DOHH2 (cell line): ENCODE results near the gene CMSS1.

Experiments used
- EZH2phosphoT487 ChIP-seq: fragments of 200-600 bp; sonication (generic); IDR thresholded peaks from 2 replicates; pipeline ENCODE4 v1.6.1; 2017; ENCODE audit warnings: borderline replicate concordance, mild to moderate bottlenecking, antibody characterized with exemption, low read length, moderate library complexity, mixed read lengths
- TF ChIP-seq, protein P1 (sequence below): fragments of 200-600 bp; sonication (generic); IDR thresholded peaks from one replicate; pipeline ENCODE4 v1.5.1; 2014; ENCODE audit warnings: antibody characterized with exemption, mild to moderate bottlenecking, low read depth, low read length; ENCODE audit not compliant: poor library complexity, severe bottlenecking

DNA sequence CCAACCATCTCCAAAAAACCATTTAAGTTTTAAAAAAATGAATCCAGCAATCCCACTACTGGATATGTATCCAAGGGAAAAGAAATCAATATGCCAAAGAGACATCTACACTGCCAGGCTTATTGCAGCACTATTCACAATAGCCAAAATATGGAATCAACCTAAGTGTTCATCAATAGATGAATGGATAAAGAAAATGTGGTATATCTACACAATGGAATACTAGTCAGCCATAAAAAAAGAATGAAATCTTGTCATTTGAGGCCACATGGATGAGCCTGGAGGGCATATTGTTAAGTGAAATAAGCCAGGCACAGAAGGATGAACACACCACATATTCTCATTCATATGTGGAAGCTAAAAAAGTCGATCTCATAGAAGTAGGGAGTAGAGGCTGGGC, 160.6 kb downstream of the CMSS1 start:
- TF ChIP-seq, protein P1, sequence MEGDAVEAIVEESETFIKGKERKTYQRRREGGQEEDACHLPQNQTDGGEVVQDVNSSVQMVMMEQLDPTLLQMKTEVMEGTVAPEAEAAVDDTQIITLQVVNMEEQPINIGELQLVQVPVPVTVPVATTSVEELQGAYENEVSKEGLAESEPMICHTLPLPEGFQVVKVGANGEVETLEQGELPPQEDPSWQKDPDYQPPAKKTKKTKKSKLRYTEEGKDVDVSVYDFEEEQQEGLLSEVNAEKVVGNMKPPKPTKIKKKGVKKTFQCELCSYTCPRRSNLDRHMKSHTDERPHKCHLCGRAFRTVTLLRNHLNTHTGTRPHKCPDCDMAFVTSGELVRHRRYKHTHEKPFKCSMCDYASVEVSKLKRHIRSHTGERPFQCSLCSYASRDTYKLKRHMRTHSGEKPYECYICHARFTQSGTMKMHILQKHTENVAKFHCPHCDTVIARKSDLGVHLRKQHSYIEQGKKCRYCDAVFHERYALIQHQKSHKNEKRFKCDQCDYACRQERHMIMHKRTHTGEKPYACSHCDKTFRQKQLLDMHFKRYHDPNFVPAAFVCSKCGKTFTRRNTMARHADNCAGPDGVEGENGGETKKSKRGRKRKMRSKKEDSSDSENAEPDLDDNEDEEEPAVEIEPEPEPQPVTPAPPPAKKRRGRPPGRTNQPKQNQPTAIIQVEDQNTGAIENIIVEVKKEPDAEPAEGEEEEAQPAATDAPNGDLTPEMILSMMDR, result no peak
- TF ChIP-seq EZH2phosphoT487, result no peak
